ENCODE results near the gene ARHGEF17.

DNA sequence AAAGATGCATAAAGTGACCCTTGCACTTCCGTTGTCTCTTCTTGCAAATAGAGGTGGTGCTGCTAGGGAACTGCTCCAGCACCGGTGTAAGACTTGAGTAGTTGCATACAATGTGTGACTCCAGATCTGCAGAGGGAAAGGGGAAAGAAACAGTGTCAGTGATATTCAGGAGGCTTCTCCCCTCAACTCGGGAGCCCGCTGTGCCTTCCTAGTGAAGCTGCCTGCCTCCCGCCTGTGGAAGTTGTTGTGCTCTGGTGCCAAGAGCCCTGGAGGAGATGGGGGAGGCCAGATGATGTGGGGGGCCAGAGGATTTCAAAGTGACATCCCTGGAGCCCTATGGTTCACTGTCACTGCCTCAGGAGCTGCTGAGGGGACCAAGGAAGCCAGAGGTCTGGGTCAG is 98.5 kb downstream of the ARHGEF17 start:
- TF ChIP-seq RARB (CRISPR knock-in tag; IDR thresholded peaks at IDR 0.05) (no peak), ZNF8 (CRISPR knock-in tag; IDR thresholded peaks at IDR 0.05) (no peak), ZC3H10 (CRISPR knock-in tag; IDR thresholded peaks at IDR 0.05) (no peak), TCF4 (CRISPR knock-in tag; IDR thresholded peaks at IDR 0.05; ENCODE audit: borderline replicate concordance) (no peak), ZFP30 (CRISPR knock-in tag; IDR thresholded peaks at IDR 0.05) (no peak), GLIS3 (CRISPR knock-in tag; IDR thresholded peaks at IDR 0.05) (no peak), SNAI2 (CRISPR knock-in tag; IDR thresholded peaks at IDR 0.05) (no peak), PPARA (CRISPR knock-in tag; IDR thresholded peaks at IDR 0.05; ENCODE audit: borderline replicate concordance) (no peak), ZNF565 (CRISPR knock-in tag; conservative IDR thresholded peaks at IDR 0.05; ENCODE audit: low read depth) (no peak)
- TF ChIP-seq, protein P1, sequence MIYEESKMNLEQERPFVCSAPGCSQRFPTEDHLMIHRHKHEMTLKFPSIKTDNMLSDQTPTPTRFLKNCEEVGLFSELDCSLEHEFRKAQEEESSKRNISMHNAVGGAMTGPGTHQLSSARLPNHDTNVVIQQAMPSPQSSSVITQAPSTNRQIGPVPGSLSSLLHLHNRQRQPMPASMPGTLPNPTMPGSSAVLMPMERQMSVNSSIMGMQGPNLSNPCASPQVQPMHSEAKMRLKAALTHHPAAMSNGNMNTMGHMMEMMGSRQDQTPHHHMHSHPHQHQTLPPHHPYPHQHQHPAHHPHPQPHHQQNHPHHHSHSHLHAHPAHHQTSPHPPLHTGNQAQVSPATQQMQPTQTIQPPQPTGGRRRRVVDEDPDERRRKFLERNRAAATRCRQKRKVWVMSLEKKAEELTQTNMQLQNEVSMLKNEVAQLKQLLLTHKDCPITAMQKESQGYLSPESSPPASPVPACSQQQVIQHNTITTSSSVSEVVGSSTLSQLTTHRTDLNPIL (CRISPR knock-in tag; IDR thresholded peaks at IDR 0.05; ENCODE audit: low read depth): no peak
- TF ChIP-seq, protein P2, sequence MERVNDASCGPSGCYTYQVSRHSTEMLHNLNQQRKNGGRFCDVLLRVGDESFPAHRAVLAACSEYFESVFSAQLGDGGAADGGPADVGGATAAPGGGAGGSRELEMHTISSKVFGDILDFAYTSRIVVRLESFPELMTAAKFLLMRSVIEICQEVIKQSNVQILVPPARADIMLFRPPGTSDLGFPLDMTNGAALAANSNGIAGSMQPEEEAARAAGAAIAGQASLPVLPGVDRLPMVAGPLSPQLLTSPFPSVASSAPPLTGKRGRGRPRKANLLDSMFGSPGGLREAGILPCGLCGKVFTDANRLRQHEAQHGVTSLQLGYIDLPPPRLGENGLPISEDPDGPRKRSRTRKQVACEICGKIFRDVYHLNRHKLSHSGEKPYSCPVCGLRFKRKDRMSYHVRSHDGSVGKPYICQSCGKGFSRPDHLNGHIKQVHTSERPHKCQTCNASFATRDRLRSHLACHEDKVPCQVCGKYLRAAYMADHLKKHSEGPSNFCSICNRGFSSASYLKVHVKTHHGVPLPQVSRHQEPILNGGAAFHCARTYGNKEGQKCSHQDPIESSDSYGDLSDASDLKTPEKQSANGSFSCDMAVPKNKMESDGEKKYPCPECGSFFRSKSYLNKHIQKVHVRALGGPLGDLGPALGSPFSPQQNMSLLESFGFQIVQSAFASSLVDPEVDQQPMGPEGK (CRISPR knock-in tag; IDR thresholded peaks at IDR 0.05; ENCODE audit: borderline replicate concordance): no peak
- TF ChIP-seq, protein P3, sequence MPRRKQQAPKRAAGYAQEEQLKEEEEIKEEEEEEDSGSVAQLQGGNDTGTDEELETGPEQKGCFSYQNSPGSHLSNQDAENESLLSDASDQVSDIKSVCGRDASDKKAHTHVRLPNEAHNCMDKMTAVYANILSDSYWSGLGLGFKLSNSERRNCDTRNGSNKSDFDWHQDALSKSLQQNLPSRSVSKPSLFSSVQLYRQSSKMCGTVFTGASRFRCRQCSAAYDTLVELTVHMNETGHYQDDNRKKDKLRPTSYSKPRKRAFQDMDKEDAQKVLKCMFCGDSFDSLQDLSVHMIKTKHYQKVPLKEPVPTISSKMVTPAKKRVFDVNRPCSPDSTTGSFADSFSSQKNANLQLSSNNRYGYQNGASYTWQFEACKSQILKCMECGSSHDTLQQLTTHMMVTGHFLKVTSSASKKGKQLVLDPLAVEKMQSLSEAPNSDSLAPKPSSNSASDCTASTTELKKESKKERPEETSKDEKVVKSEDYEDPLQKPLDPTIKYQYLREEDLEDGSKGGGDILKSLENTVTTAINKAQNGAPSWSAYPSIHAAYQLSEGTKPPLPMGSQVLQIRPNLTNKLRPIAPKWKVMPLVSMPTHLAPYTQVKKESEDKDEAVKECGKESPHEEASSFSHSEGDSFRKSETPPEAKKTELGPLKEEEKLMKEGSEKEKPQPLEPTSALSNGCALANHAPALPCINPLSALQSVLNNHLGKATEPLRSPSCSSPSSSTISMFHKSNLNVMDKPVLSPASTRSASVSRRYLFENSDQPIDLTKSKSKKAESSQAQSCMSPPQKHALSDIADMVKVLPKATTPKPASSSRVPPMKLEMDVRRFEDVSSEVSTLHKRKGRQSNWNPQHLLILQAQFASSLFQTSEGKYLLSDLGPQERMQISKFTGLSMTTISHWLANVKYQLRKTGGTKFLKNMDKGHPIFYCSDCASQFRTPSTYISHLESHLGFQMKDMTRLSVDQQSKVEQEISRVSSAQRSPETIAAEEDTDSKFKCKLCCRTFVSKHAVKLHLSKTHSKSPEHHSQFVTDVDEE (CRISPR knock-in tag; IDR thresholded peaks at IDR 0.05): no peak

All from SK-N-SH treated with all-trans-retinoic acid at 6 μM for 48 hours (cell line).